ENCODE data around the gene ENOPH1. TPM values are rescaled to one million over a fixed set of nuclear protein-coding genes. Genes with fewer than 3 reads are reported as not detected.

The ENOPH1 gene
- total RNA-seq, 1 experiment from 2014 or later: 45.0 TPM

DNA sequence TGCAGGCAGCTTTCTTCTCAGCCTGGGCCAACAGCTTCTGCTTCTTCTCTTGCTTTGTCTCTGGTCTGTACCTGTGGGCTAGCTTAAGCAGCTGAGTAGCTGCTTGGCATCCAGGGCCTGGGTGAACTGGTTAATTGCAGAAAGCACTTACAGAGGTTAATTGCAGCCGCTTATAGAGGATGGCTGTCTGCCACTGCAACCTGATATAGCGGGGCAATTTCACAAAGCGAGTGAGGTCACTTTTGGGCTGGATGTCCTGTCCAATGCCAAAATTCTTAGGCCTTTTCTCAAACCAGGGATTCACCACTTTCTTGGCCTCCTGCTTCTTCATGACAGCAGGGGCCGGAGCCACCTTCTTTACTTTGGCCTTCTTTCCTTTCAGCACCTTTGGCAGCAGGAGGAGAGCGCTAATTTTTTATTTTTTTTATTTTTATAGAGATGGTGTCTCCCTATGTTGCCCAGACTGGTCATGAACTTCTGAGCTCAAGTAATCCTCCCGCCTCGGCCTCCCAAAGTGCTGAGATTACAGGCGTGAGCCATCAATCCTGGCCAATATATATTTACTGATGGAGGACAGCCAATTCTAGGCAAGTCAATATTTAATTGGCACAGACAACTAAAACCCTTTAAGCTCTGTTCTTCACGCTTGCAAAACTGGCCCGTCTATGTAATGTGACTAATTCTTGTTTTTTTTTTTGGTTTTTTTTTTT is 61.0 kb downstream of the ENOPH1 start:
- in situ Hi-C loops (cut with HindIII; ENCODE audit: low pct_unique_long_range_greater_than_20kb, low sequenced_read_pairs): no loop called here
- no peak for DNase-seq (ENCODE audit: low read depth)

DNA sequence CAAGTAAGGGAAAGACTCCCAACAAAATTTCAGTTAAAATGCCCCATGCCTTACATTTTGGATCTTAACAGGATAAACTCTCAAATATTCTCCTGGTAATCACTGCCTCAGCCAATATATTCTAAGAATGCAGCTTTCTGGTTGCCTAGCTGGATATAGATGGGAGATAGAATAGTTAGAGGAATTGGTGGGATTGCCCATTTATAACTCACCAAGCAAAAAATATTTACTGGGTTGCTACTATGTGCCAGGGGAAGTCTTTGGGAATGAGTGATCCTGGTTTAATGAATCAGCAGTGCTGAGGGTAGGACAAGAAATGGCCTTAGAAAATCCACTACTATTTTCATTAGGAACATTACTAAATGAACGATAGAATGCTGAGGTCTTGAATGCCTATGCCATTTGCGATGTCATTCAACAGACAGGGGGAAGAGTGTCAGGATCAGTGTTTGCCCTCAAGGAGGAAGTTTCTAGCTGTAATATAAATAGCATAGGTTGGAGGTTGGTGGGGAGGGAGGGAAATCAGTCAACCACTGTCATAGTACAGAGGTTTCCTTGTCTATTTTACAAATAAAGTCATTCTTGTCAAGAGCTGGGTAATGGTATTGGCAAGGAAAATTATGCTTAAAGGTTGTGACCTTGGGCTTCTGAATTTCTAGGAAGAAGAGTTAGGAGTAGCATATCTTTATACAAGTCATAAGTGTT is 63.5 kb downstream of the ENOPH1 start:
- in situ Hi-C loops (cut with HindIII; ENCODE audit: low pct_unique_long_range_greater_than_20kb, low sequenced_read_pairs): no loop called here
- DNase-seq (ENCODE audit: low read depth): no peak

DNA sequence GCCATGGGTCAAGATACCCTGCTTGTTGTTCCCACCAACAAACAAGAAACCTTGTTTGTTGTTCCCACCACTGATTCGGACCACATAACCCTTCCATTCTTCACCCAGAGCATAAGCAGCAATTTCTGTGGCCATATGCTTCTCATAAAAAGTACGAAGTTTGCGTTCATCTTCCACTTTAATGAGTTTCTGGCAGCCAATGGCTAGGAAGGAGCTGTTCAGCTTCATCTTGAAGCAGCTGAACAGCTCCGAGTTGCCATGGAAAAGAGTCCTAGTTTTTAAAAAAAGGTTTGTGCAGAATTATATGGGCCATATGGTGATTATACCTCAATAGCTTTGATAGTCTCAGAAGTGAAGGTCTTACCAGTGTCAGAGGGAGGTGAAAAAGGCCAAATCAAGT is 65.3 kb downstream of the ENOPH1 start:
- in situ Hi-C loops (cut with HindIII; ENCODE audit: low pct_unique_long_range_greater_than_20kb, low sequenced_read_pairs): no loop called here
- no peak for DNase-seq (ENCODE audit: low read depth)

DNA sequence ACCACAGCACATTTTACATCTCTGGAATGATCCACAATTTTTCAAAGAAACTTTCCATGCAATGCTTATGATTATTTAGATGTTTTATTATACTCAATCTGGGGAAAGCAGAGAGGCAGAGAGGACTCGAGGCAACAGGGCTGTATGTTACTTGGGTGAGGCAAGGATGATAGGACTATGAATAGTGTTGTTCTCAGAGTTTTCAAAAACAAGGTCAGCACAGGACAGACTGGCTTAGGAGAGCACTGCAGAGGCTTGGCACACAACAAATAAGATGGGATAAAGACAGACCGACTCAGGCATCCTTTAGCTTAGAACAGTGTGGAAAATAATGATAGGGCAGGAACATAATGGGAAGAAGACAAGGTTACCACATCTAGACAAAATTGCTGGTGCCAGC is 66.0 kb downstream of the ENOPH1 start:
- in situ Hi-C loops (cut with HindIII; ENCODE audit: low pct_unique_long_range_greater_than_20kb, low sequenced_read_pairs): no loop called here
- no peak for DNase-seq (ENCODE audit: low read depth)

DNA sequence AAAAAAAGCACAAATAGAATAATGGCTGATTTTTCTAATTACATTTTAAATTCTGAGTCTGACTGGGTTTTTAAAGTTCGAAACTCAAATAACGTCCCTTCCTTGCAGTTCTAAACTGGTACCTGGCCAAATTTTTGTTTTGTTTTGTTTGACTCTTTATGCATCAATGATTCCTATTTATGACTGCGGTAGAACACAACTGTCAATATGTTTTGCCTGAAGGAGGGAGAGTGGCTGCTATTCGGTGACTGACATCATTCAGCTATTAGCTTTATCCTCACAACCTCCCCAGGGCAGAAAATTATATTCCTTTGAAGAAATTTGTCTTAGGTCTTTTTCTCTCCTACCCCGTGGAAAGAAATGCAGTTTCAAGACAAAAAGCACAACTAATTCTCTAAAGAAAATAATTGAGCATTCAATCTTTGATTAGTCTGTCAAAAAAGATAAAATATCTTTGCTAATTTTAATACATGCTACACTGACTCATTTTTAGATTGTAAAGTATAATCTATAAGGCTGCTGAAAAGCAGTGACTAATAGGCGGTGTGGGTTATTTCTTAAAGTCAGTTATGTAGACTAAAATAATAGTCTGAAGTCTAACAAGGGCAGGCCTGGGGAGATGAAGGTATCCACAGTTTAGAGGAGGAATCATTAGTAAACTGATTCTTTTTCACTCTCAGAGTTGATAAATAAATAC is 69.5 kb downstream of the ENOPH1 start:
- in situ Hi-C loops (cut with HindIII; ENCODE audit: low pct_unique_long_range_greater_than_20kb, low sequenced_read_pairs): no loop called here

DNA sequence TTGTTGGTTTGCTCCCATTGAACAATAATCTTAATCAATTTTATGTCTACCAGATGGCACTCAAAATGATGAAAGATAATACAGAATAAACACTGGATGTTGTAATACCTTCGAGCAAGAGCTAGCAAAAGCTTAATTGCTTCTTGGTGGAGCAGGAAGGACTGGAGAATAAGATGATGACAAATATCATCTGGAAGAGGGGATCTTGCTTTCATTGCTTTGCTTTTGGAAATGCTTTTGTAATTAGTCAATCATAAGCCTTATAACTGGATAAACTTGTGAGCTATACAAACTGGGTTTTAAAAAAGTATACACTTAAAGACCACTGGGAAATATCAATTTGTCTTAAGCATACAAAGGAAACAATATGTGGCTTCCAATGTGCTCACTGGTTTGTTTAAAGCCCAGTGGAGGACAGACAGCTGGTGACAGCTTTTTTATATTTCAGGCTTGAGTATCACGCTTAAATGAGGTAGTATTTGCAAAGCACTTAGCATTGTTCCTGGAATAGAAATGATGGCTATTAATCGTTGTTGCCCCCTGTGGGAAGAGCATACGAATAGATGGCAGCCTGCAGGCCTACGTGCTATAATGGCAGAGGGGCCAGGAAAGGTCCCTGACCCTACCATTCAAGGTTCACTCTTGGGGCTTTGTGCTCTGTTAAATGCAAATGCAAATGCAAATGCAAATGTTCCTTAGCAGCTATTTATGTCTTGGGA is 70.2 kb downstream of the ENOPH1 start:
- in situ Hi-C loops (cut with HindIII; ENCODE audit: low pct_unique_long_range_greater_than_20kb, low sequenced_read_pairs): no loop called here
- DNase-seq (ENCODE audit: low read depth): no peak

More for the DNA sequence above, 69.5 kb downstream of the ENOPH1 start:
- no peak for DNase-seq (ENCODE audit: low read depth)

DNA sequence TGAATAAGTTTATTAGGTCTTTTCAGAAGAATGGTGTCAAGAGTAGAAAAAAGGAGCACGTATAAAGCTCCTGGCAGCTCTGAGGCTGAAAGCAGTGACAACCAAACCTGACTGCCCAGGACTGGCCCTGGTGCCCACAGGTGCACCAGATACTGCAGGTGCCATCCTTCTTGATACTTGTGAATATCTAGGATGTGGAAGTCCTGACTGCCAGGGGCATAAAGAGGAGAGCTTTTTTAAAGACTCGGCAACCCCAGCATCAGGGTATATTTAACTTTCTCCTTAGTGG is 70.7 kb downstream of the ENOPH1 start:
- in situ Hi-C loops (cut with HindIII; ENCODE audit: low pct_unique_long_range_greater_than_20kb, low sequenced_read_pairs): no loop called here
- DNase-seq (ENCODE audit: low read depth): no peak

DNA sequence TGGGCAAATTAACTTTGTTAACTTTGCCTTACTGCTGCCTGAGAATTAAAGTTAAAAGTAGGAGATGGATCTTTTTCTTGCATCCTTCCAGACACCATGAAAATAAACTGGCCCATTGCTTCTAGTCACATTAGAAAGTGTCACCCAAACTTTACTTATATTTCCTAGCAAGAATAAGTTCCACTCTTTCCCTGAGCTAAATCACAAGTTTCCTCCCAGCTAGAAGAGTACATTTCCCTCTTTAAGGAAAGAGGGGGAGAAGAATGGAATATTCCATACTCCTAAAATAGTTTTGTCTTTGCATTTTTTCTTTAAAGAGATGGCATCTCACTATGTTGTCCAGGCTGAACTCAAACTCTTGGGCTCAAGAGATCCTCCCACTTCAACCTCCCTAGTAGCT is 77.6 kb downstream of the ENOPH1 start:
- in situ Hi-C loops (cut with HindIII; ENCODE audit: low pct_unique_long_range_greater_than_20kb, low sequenced_read_pairs): no loop called here

DNA sequence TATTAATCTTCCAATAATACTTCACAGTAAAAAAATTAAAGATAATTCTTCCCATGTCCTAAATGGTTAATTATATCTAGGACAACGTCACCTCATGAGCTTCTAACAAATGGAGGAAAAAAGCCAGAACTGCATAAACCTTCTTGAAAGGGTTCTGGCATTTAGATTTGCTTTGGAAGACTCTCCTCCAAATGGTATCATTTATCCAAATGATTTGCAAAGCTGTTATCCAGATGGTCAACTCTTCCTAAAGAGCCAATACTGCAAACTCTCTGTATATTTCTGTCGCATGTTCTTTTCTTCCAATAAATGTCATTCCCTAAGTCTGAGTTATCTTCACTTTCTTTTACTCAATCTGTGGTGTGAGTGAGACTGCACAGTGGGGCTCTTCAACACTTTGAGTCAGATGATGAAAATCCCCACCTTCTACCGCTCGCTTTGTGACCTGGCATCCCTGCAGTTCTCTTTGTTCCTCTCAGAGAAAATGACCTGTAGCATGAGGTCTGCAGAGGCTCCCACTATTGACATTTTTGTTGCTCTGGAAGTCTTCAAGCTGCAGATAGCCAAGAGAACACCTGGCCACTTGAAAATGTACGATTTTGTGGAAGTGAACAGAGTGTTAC is 78.5 kb downstream of the ENOPH1 start:
- no peak for DNase-seq (ENCODE audit: low read depth)
- in situ Hi-C loops (cut with HindIII; ENCODE audit: low pct_unique_long_range_greater_than_20kb, low sequenced_read_pairs): no loop called here

More for the DNA sequence above, 77.6 kb downstream of the ENOPH1 start:
- no peak for DNase-seq (ENCODE audit: low read depth)

DNA sequence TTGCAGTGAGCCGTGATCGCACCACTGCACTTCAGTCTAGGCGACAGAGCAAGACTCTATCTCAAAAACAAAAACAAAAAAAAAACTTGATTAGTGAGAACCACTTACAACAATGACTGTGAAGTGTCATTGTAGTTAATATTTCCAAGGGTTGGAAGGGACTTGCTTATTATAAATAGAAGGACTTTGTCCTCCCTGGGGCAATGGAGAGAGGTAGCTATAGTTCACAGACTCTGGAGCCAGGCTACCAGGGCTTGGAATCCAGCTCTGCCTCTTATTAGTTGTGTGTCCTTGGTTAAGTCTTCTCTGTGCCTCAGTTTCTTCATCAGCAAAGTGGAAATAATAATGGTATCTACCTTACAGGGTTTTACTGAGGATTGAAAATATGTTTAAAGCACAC is 79.8 kb downstream of the ENOPH1 start:
- DNase-seq (ENCODE audit: low read depth): no peak
- in situ Hi-C loops (cut with HindIII; ENCODE audit: low pct_unique_long_range_greater_than_20kb, low sequenced_read_pairs): no loop called here

Other genes with a start within 250 kb of the ENOPH1 start
- 24.0 and 42.8 TPM in 2 replicates for gene HNRNPD, start 56.6 kb upstream of the ENOPH1 start, total RNA-seq (2014; rRNA removed; shearing (Covaris generic); ENCODE audit: low replicate concordance)
- 118 and 140 TPM in 2 replicates for gene HNRNPDL, start 128 bp upstream of the ENOPH1 start, total RNA-seq (2014; rRNA removed; shearing (Covaris generic); ENCODE audit: low replicate concordance)
- gene TMEM150C, start 131.4 kb downstream of the ENOPH1 start, total RNA-seq (2014; rRNA removed; shearing (Covaris generic); ENCODE audit: low replicate concordance): 0.14 and 0.20 TPM in 2 replicates

All from Caki2 (cell line).